GM10266 (cell line): Measurements from ENCODE around the gene NRXN2.

Source experiments
- DNase-seq: peaks from one replicate; pipeline ENCODE4 v3.0.0; 2012; ENCODE audit errors: extremely low spot score
- TF ChIP-seq, protein P1 (sequence below): IDR thresholded peaks from 2 replicates; pipeline ENCODE4 v1.5.1; 2012; ENCODE audit warnings: mild to moderate bottlenecking, low read depth; ENCODE audit not compliant: control insufficient read depth, insufficient read depth; ENCODE audit errors: missing control alignments

NRXN2 gene

DNA sequence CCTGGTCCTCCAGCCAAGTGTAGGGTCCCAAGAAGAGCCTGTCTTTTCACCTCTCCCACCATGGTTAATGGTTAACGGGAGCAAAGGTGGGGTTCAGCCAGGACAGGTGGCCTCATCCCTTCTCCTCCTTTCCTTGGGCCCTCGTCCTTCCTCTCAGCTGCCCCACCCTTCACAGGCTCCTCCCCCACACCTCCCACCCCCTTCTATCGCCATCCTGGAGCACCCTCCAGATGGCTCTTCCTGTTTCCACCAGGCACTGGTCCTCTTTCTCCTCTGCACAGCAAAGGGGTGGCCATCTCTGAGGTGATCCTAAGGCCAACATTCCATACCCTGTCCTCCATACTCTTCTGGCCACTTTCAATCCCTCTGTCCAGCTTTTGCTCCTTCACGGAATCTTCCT is 83.1 kb downstream of the NRXN2 start:
- TF ChIP-seq, protein P1, sequence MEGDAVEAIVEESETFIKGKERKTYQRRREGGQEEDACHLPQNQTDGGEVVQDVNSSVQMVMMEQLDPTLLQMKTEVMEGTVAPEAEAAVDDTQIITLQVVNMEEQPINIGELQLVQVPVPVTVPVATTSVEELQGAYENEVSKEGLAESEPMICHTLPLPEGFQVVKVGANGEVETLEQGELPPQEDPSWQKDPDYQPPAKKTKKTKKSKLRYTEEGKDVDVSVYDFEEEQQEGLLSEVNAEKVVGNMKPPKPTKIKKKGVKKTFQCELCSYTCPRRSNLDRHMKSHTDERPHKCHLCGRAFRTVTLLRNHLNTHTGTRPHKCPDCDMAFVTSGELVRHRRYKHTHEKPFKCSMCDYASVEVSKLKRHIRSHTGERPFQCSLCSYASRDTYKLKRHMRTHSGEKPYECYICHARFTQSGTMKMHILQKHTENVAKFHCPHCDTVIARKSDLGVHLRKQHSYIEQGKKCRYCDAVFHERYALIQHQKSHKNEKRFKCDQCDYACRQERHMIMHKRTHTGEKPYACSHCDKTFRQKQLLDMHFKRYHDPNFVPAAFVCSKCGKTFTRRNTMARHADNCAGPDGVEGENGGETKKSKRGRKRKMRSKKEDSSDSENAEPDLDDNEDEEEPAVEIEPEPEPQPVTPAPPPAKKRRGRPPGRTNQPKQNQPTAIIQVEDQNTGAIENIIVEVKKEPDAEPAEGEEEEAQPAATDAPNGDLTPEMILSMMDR = no peak
- no peak for DNase-seq

DNA sequence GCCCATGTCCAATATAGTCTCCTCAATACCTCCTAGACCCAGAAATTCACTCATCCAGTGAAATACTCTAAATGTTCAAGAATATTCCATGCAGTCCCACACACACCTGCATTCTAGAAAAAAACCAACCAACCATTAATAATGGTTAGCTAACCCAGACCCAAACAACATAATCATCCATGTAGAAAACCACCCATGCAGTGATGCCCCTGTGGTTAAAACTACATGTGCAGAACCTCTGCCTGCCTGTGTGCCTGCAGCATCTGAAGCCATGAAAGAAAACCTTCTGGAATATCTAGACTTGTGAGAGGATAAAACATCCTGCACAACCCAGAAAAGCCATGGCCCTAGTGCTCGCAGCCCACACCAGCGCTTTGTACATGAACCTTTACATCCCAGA is 84.2 kb downstream of the NRXN2 start:
- DNase-seq = no peak
- TF ChIP-seq, protein P1 = no peak

DNA sequence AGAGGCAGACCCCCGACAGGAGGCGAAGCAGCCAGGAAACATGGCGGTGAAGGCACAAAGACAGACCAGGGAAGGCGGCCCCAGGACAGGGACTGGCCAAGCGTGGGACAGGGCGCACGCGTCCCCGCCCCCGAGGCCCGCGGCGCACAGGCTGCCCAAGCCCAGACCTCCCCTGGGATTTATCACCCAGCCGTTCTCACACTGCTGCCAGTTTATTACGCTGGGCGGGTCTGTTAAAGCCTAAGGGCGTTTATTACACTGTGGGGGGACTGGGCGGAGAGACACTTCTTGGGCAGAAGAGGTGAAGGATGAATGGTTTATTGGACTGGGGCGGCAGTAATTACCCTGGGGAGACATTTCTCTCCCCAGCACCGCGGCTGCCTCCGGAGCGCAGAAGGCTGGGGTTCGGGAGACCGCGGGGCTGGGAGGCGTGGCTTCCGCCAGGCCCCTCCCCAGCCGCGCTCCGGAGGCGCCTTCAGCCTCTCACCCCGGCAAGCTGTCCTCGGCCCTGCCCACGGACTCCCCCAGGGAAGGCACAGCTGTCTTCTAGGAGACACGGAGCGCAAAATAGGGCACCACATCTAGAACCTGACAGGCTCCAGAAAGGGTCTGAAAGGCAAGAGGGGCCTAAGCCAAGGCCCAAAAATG is 84.9 kb downstream of the NRXN2 start:
- no peak for DNase-seq
- TF ChIP-seq, protein P1 = no peak

DNA sequence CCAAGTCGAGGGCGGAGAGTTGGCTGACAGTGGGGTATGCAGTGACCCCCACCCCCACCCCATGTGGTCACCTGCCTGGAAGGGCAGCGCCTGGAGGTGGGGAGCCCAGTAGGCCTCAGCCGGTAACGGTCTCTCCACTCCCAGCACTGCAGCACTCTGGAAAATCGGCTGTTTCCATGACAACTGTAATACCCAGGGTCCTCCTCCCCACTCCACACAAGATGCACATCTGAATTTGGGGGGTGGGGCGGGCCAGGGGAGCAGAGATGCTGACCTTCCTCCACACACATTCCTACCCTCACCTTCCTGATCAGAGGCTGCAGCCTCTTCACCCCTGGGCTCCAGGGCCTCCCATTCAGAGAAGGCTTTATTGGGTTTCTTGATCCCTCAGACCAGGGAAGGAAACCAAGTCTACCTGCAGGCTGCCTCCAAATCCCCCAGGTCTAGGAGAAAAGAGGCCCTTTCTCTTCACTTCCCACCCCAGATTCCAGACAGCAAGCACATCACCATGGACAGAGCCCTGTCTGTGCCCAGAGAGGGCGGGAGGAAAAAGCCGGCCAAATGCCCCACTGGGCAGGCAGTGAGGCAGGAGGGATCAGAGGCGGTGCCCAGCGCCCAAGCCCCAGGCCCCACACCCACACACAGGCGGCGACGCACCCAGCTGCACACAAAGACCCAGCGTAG is 85.5 kb downstream of the NRXN2 start:
- TF ChIP-seq, protein P1 = no peak
- DNase-seq = no peak

DNA sequence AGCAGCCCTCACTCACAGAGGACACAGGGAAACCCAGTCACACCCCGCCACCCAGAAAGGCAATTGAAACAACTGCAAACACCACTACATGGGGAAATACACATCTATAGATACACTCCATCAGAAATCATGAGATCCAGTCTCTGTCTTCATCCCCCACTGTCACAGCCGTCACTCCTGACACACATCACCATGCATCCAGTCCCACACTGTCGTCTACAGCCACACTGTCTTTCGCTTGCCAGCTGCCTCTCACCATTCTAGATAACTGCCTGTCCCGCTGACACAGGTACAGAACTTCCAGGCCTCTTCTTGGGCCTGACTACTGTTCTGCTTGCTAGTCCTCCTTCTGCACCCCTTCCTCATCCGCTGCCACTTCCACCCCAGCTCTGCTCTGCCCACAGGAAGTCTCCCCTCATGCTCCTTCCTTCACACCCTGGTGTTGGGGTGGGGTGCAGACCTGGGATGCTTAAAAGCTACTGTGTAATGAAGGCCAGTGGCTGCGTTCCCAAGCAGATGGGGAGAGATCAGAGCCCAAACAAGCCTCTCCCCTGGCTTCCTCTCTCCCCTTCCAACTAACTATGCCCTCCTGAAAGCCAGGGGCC is 89.3 kb downstream of the NRXN2 start:
- DNase-seq = no peak
- TF ChIP-seq, protein P1 = no peak

DNA sequence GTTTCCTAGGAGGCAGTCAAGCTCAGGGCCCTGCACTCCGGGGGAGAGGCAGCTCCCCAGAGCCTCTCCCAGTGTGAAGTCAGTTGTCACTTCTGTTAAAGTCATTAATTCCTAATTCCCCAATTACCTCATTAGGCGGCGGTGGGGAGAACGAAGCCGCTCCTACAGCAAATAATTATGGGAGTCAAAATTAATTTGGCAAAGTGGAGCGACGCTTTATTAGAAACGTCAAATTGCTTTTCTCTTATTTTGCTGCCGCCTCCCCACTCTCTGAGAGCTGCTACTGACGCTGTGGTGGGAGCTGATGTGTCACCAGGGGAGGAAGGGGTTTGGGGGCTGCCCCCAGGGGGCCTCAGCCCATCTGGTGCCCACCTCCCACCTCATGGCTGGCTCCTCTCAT is 90.3 kb downstream of the NRXN2 start:
- TF ChIP-seq, protein P1 = no peak
- no peak for DNase-seq

DNA sequence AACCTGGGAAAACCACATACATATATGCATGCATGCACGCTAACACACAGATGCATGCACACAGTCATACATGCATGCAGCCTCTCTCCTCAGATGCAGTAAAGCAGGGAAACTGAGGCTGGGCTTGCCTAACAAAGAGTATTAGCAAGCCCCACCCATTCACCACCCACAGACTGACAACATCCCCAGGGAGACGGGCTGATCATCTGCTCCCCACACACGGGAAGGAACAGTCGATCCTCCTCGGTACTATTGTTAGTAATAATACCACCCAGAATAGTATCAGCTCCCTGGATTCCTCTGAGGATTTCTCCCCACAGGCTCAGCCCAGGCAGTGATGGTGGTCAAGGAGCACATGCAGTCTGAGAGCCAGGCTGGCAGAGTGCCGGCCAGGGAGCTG is 90.8 kb downstream of the NRXN2 start:
- TF ChIP-seq, protein P1 = no peak
- DNase-seq = no peak
